ENCODE results near the gene RPL31. TPM values are rescaled to one million over a fixed set of nuclear protein-coding genes. Genes with fewer than 3 reads are reported as not detected.
"Not testable (repeated sequence)": the region's sequence is repeated elsewhere in the genome, so short reads cannot be mapped to it uniquely, and the experiment has no call there.

Gene RPL31
- total RNA-seq, 1 experiment from 2014 or later, result 647 TPM

- DNase-seq (ENCODE audit: low spot score), result no peak
Measured at GRCh38 chr2:101025561-101025960, 23.5 kb downstream of the RPL31 start.

- no peak for DNase-seq (ENCODE audit: low spot score)
Measured at GRCh38 chr2:101026253-101026701, 24.2 kb downstream of the RPL31 start.

- DNase-seq (ENCODE audit: low spot score), result no peak
Measured at GRCh38 chr2:101026923-101027469, 24.9 kb downstream of the RPL31 start.

GRCh38 chr2:101027852-101028251 is 25.8 kb downstream of the RPL31 start:
- no peak for DNase-seq (ENCODE audit: low spot score)

GRCh38 chr2:101030866-101031554 is 28.9 kb downstream of the RPL31 start:
- DNase-seq (ENCODE audit: low spot score), result no peak

- DNase-seq (ENCODE audit: low spot score), result no peak
Measured at GRCh38 chr2:101032084-101032776, 30.1 kb downstream of the RPL31 start.

GRCh38 chr2:101036562-101036961 is 34.5 kb downstream of the RPL31 start:
- DNase-seq (ENCODE audit: low spot score), result peak; percentile 39

GRCh38 chr2:101037161-101037755 is 35.2 kb downstream of the RPL31 start:
- no peak for DNase-seq (ENCODE audit: low spot score)

GRCh38 chr2:101038455-101039255 is 36.6 kb downstream of the RPL31 start:
- peak; percentile 15 for DNase-seq (ENCODE audit: low spot score)

- no peak for DNase-seq (ENCODE audit: low spot score)
Measured at GRCh38 chr2:101040072-101040471, 38.0 kb downstream of the RPL31 start.

GRCh38 chr2:101040761-101041160 is 38.7 kb downstream of the RPL31 start:
- no peak for DNase-seq (ENCODE audit: low spot score)

GRCh38 chr2:101041413-101041812 is 39.3 kb downstream of the RPL31 start:
- no peak for DNase-seq (ENCODE audit: low spot score)

GRCh38 chr2:101045330-101045729 is 43.2 kb downstream of the RPL31 start:
- no peak for DNase-seq (ENCODE audit: low spot score)

GRCh38 chr2:101047075-101047766 is 45.1 kb downstream of the RPL31 start:
- DNase-seq (ENCODE audit: low spot score), result peak; percentile 74

GRCh38 chr2:101047774-101048173 is 45.7 kb downstream of the RPL31 start:
- no peak for DNase-seq (ENCODE audit: low spot score)

GRCh38 chr2:101048756-101049155 is 46.7 kb downstream of the RPL31 start:
- DNase-seq (ENCODE audit: low spot score), result no peak

GRCh38 chr2:101050886-101051285 is 48.8 kb downstream of the RPL31 start:
- not testable (repeated sequence) for DNase-seq (ENCODE audit: low spot score)

GRCh38 chr2:101052147-101052546 is 50.1 kb downstream of the RPL31 start:
- no peak for DNase-seq (ENCODE audit: low spot score)

GRCh38 chr2:101053117-101053516 is 51.0 kb downstream of the RPL31 start:
- DNase-seq (ENCODE audit: low spot score), result no peak
